Measurements from ENCODE around the gene C1QTNF1.

- TF ChIP-seq POLR2A (IDR thresholded peaks at IDR 0.05): no peak
- no peak for TF ChIP-seq CTCF (IDR thresholded peaks at IDR 0.05)
Observed at GRCh38 chr17:79083191-79083971, 59.4 kb downstream of the C1QTNF1 start.
